NCI-H2227 treated with DMSO at 0.1 percent for 48 hours (cell line): ENCODE results near the gene POLE2.
"Not testable (repeated sequence)": the region's sequence is repeated elsewhere in the genome, so short reads cannot be mapped to it uniquely, and the experiment has no call there.

Source experiments
- DNase-seq: peaks from one replicate; lab custom pipeline; 2025; lab: John Stamatoyannopoulos, UW

POLE2 gene

GRCh38 chr14:49619273-49619672 lies 68.7 kb downstream of the POLE2 start:
- DNase-seq, result not testable (repeated sequence)

- no peak for DNase-seq
Observed at GRCh38 chr14:49617852-49618519, 70.0 kb downstream of the POLE2 start.

GRCh38 chr14:49615776-49616175 lies 72.2 kb downstream of the POLE2 start:
- DNase-seq, result no peak

GRCh38 chr14:49614196-49614595 lies 73.8 kb downstream of the POLE2 start:
- no peak for DNase-seq

- DNase-seq, result no peak
Observed at GRCh38 chr14:49612671-49613070, 75.3 kb downstream of the POLE2 start.

- no peak for DNase-seq
Observed at GRCh38 chr14:49612251-49612650, 75.8 kb downstream of the POLE2 start.

- no peak for DNase-seq
Observed at GRCh38 chr14:49607583-49607982, 80.4 kb downstream of the POLE2 start.

- DNase-seq, result peak; percentile 89
Observed at GRCh38 chr14:49598485-49599300, 89.3 kb downstream of the POLE2 start, which contains the start of gene LRR1. Gene LRR1 (plus strand): TSS chr14:49598940. CDS start chr14:49599021, 81 bp downstream.

- DNase-seq, result no peak
Observed at GRCh38 chr14:49598189-49598484, 89.9 kb downstream of the POLE2 start.

- DNase-seq, result no peak
Observed at GRCh38 chr14:49594347-49595091, 93.5 kb downstream of the POLE2 start.
